Keratinocyte (primary cell): Measurements from ENCODE around the gene CPPED1. TPM values are rescaled to one million over a fixed set of nuclear protein-coding genes. Genes with fewer than 3 reads are reported as not detected.

Source experiments
- DNase-seq: peaks from one replicate; pipeline ENCODE4 v3.0.0-alpha.2; 2011; ENCODE audit warnings: low read depth, missing footprints, low spot score
- FAIRE-seq: peaks from 2 replicates; lab custom pipeline; 2011; peaks lifted over from hg19 to GRCh38; lab: Jason Lieb, UNC
- H2AFZ ChIP-seq: 2 replicates; pipeline ENCODE4 v1.6.0; 2012; ENCODE audit warnings: low read length, control low read depth, inconsistent platforms; ENCODE audit not compliant: control insufficient read depth
- H3K27ac ChIP-seq: 2 replicates; pipeline ENCODE4 v1.5.1; 2011; ENCODE audit warnings: low read length; ENCODE audit not compliant: control insufficient read depth, insufficient read depth
- H3K27me3 ChIP-seq: 3 replicates; pipeline ENCODE4 v1.6.0; 2011; ENCODE audit warnings: low read length; ENCODE audit not compliant: control insufficient read depth, insufficient read depth; ENCODE audit errors: extremely low read depth
- H3K36me3 ChIP-seq, 2 experiments: 2 replicates in 1 of 2; 3 replicates in 1 of 2; pipeline ENCODE4 v1.5.1; 2011; ENCODE audit warnings: low read length in 2 of 2, mild to moderate bottlenecking in 1 of 2; ENCODE audit not compliant: control insufficient read depth in 2 of 2, insufficient read depth in 2 of 2; ENCODE audit errors: extremely low read depth in 1 of 2
- H3K4me1 ChIP-seq: 3 replicates; pipeline ENCODE4 v1.5.1; 2011; ENCODE audit warnings: low read length; ENCODE audit not compliant: control insufficient read depth, insufficient read depth; ENCODE audit errors: extremely low read depth
- H3K4me2 ChIP-seq: 3 replicates; pipeline ENCODE4 v1.6.0; 2011; ENCODE audit warnings: low read depth, low read length; ENCODE audit not compliant: control insufficient read depth, insufficient read depth; ENCODE audit errors: extremely low read depth
- H3K4me3 ChIP-seq, 3 experiments: fragments of 200-600 bp in 1 of 3; sonication (generic) in 1 of 3; 2 replicates in 2 of 3; 3 replicates in 1 of 3; pipeline ENCODE4 v1.5.1; 2011 to 2016; ENCODE audit warnings: low read length in 3 of 3, mild to moderate bottlenecking in 3 of 3, control low read depth in 2 of 3, inconsistent platforms in 1 of 3, low read depth in 1 of 3, mixed read lengths in 1 of 3, mixed run types in 1 of 3, moderate library complexity in 1 of 3; ENCODE audit not compliant: control insufficient read depth in 2 of 3, insufficient read depth in 2 of 3; ENCODE audit errors: extremely low read depth in 1 of 3
- H3K79me2 ChIP-seq: 2 replicates; pipeline ENCODE4 v1.6.0; 2012; ENCODE audit warnings: low read length; ENCODE audit not compliant: control insufficient read depth, insufficient read depth
- H3K9ac ChIP-seq: 3 replicates; pipeline ENCODE4 v1.6.0; 2011; ENCODE audit warnings: low read length; ENCODE audit not compliant: control insufficient read depth, insufficient read depth; ENCODE audit errors: extremely low read depth
- H3K9me1 ChIP-seq: 3 replicates; pipeline ENCODE4 v1.6.0; 2011; ENCODE audit warnings: low read length; ENCODE audit not compliant: control insufficient read depth, insufficient read depth; ENCODE audit errors: extremely low read depth
- H3K9me3 ChIP-seq: 2 replicates; pipeline ENCODE4 v1.5.1; 2012; ENCODE audit warnings: low read depth, low read length; ENCODE audit not compliant: control insufficient read depth
- H4K20me1 ChIP-seq: 3 replicates; pipeline ENCODE4 v1.6.0; 2011; ENCODE audit warnings: low read length; ENCODE audit not compliant: control insufficient read depth, insufficient read depth; ENCODE audit errors: extremely low read depth
- CTCF ChIP-seq, 3 experiments: IDR thresholded peaks in 1 of 3; conservative IDR thresholded peaks in 1 of 3; optimal IDR thresholded peaks in 1 of 3; 2 replicates in 2 of 3; 3 replicates in 1 of 3; pipeline versions ENCODE3 to v1.5.1; 2011; ENCODE audit warnings: low read length in 3 of 3, mild to moderate bottlenecking in 3 of 3, moderate library complexity in 2 of 3, control low read depth in 1 of 3, inconsistent platforms in 1 of 3; ENCODE audit not compliant: insufficient read depth in 2 of 3; ENCODE audit errors: extremely low read depth in 1 of 3
- EZH2 ChIP-seq: IDR thresholded peaks from one replicate; pipeline ENCODE4 v1.6.1; 2012; ENCODE audit warnings: inconsistent platforms, mild to moderate bottlenecking, low read length, moderate library complexity
- dilution Hi-C: fragments of 300-500 bp; cut with MboI; formaldehyde crosslinking; loops from one replicate; pipeline ENCODE4 v1.7.0; 2020; ENCODE audit warnings: low sequenced_read_pairs; ENCODE audit not compliant: extremely low pct_ligation_motif_present
- polyA plus RNA-seq, 5 experiments: library from polyadenylated mRNA; depleted of rRNA in 3 of 5; stranded (reverse) in 3 of 5; stranded (forward) in 1 of 5; unstranded in 1 of 5; fragments of >200 nt; gene quantifications; 1 replicate in 1 of 5; 2 replicates in 3 of 5; 3 replicates in 1 of 5; pipeline versions ENCODE4 v1.2.1 to v1.2.3, GENCODE V29; 2011 to 2012; ENCODE audit warnings: missing spikeins in 2 of 5, low read depth in 1 of 5, low replicate concordance in 1 of 5

CPPED1 gene
- polyA plus RNA-seq, 1 donor (not counting 4 experiments of a cell fraction or from before 2014, with no cell fraction given) = 14.4 TPM

- Histone ChIP-seq H2AFZ (no peak overlapping the region), H3K27me3 (no peaks in the 10 kb centered on the region), H3K27ac (no peak overlapping the region), H4K20me1 (no peaks in the 10 kb centered on the region), H3K36me3 (no peaks in the 10 kb centered on the region), H3K4me2 (no peak overlapping the region), H3K4me3 (no peak overlapping the region), H3K9ac (no peak overlapping the region), H3K79me2 (no peaks in the 10 kb centered on the region), H3K4me1 (no peaks in the 10 kb centered on the region), H3K9me3 (no peaks in the 10 kb centered on the region), H3K9me1 (no peaks in the 10 kb centered on the region)
- dilution Hi-C loops = no loop called here
- no peak for TF ChIP-seq EZH2
- TF ChIP-seq CTCF (optimal IDR thresholded peaks at IDR 0.05 in 1 of 3, IDR thresholded peaks at IDR 0.05 in 1 of 3, conservative IDR thresholded peaks at IDR 0.05 in 1 of 3; ENCODE audit: extremely low read depth in 1 of 3, insufficient read depth in 2 of 3, low read length in 3 of 3) = no peak
- DNase-seq = no peak
- FAIRE-seq = no peak
Measured at GRCh38 chr16:12673466-12673865, 130.2 kb downstream of the CPPED1 start.

GRCh38 chr16:12672986-12673385 lies 130.7 kb downstream of the CPPED1 start:
- Histone ChIP-seq H3K9ac (no peak overlapping the region), H3K79me2 (no peaks in the 10 kb centered on the region), H3K27me3 (no peaks in the 10 kb centered on the region), H3K9me3 (no peaks in the 10 kb centered on the region), H3K4me1 (no peaks in the 10 kb centered on the region), H2AFZ (no peak overlapping the region), H3K9me1 (no peaks in the 10 kb centered on the region), H3K4me2 (no peak overlapping the region), H3K27ac (no peak overlapping the region), H3K4me3 (no peak overlapping the region), H3K36me3 (no peaks in the 10 kb centered on the region), H4K20me1 (no peaks in the 10 kb centered on the region)
- DNase-seq = no peak
- no peak for FAIRE-seq
- no peak for TF ChIP-seq EZH2
- no peak for TF ChIP-seq CTCF (optimal IDR thresholded peaks at IDR 0.05 in 1 of 3, IDR thresholded peaks at IDR 0.05 in 1 of 3, conservative IDR thresholded peaks at IDR 0.05 in 1 of 3; ENCODE audit: extremely low read depth in 1 of 3, insufficient read depth in 2 of 3, low read length in 3 of 3)
- dilution Hi-C loops = no loop called here
